ENCODE results near the gene GRAMD1B. TPM values are rescaled to one million over a fixed set of nuclear protein-coding genes. Genes with fewer than 3 reads are reported as not detected.

The GRAMD1B gene
- total RNA-seq, 1 donor from 2014 or later = 8.8 TPM

DNA sequence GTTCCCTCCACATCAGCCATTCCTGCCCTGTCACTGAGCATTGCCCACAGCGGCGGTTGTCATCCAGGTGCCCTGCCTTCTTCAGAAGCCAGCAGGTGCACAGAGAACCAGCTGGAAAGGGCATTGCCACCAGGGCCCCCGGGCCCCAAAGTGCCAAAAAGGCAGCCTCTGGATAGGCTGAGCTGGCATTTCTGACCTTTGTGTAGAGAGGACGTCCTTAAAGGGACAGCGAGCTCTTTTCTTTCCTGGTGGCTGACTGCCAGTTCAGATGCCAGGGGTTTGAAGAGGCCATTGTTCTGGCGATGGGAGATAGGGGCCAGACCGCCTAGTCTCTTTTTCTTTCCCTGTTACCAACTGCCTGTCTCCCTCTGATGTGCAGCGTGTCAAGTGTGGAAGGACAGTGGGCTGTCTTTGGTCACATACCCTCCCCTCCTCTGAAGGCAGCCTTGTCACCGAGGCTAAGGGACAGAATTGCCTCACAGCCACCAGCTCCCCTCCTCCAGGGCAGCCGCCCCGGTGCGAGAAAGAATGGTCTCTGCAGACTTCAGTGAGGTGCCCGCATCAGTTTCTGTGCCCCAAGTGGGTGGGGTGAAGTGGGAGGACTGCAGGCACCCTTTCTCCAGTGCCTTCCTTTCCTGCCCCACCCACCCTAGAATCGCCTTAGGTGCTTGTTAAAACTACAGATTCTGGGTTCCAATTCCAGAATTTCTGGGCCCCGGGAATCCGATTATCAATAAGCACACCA is 114.7 kb downstream of the GRAMD1B start:
- H3K4me3 ChIP-seq (ENCODE audit: low read depth, low read length) = no peak overlapping the region
- no peaks in the 10 kb centered on the region for H3K27me3 ChIP-seq (ENCODE audit: control insufficient read depth, insufficient read depth, low read length)
- DNase-seq (ENCODE audit: low read depth) = no peak
- H3K36me3 ChIP-seq (ENCODE audit: control insufficient read depth, insufficient read depth, low read length) = no peaks in the 10 kb centered on the region
- TF ChIP-seq, protein P1, sequence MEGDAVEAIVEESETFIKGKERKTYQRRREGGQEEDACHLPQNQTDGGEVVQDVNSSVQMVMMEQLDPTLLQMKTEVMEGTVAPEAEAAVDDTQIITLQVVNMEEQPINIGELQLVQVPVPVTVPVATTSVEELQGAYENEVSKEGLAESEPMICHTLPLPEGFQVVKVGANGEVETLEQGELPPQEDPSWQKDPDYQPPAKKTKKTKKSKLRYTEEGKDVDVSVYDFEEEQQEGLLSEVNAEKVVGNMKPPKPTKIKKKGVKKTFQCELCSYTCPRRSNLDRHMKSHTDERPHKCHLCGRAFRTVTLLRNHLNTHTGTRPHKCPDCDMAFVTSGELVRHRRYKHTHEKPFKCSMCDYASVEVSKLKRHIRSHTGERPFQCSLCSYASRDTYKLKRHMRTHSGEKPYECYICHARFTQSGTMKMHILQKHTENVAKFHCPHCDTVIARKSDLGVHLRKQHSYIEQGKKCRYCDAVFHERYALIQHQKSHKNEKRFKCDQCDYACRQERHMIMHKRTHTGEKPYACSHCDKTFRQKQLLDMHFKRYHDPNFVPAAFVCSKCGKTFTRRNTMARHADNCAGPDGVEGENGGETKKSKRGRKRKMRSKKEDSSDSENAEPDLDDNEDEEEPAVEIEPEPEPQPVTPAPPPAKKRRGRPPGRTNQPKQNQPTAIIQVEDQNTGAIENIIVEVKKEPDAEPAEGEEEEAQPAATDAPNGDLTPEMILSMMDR (IDR thresholded peaks at IDR 0.05; ENCODE audit: insufficient read depth, low read length, poor library complexity, severe bottlenecking) = no peak

DNA sequence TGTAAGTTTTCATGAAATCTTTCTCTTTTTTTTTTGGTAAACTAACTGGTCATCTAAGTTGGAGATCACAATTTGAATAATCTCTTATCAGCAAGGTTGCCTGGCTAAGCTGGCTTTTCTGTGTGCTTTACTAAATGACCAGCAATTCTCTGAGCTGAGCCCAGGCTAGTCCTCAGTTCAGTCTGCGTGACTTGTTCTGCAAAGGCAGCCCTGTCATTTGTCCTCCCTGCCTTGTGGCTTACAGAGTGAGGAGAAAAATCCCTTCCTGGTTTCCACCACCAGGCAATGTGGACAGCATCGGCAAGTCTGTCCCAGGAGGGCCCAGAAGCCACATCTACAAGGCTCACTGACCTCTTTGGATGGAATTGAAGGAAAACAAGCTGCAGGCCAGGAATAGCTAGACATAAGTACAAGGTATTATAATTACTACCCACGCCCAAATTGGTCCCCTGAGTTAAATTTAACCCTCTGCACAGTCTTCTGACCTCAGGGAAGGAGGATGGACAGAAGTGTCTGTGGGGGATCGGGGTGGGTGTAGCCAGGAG is 115.7 kb downstream of the GRAMD1B start:
- Histone ChIP-seq H3K36me3 (ENCODE audit: control insufficient read depth, insufficient read depth, low read length) (no peaks in the 10 kb centered on the region), H3K4me3 (ENCODE audit: low read depth, low read length) (no peak overlapping the region), H3K27me3 (ENCODE audit: control insufficient read depth, insufficient read depth, low read length) (no peaks in the 10 kb centered on the region)
- TF ChIP-seq, protein P1 (IDR thresholded peaks at IDR 0.05; ENCODE audit: insufficient read depth, low read length, poor library complexity, severe bottlenecking) = no peak
- DNase-seq (ENCODE audit: low read depth) = no peak

DNA sequence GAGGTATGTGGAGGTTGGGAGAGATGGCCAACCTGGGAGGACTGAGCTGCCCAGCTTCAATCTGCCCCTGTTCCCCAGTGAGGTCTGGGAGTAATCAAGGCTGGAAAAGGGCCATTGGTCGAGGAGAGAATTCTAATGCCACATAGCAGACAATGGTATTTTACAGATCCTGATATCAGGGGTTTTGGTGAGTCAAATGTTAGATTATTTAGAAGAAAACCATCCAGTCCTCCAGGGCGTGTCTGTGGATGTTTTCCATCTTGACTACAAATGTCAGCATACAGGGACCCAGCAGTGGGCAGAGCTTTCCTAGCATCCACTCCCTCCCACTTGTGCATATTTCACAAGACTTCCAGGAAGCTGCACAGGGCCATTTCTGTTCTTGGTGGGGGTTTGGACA is 116.4 kb downstream of the GRAMD1B start:
- H3K36me3 ChIP-seq (ENCODE audit: control insufficient read depth, insufficient read depth, low read length) = no peaks in the 10 kb centered on the region
- TF ChIP-seq, protein P1 (IDR thresholded peaks at IDR 0.05; ENCODE audit: insufficient read depth, low read length, poor library complexity, severe bottlenecking) = no peak
- no peak overlapping the region for H3K4me3 ChIP-seq (ENCODE audit: low read depth, low read length)
- no peak for DNase-seq (ENCODE audit: low read depth)
- H3K27me3 ChIP-seq (ENCODE audit: control insufficient read depth, insufficient read depth, low read length) = no peaks in the 10 kb centered on the region

DNA sequence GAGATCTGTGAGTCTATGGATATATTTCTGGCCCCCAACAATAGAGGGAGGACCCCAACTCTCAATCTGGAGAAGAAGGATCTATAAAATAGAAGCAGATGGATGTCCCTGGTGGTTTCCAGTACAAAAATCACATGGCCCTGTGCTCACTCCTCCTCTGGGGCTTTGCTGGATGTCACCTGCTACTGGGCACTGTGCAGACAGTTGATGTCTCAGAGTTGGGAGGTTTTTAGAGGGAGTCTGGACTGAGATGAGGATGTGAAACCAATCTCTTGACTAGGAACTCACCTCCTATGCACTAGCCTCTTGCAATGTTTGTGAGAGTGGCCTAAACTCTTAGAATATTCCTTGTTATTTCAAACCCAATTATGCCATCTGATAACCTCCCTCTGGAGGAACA is 117.1 kb downstream of the GRAMD1B start:
- TF ChIP-seq, protein P1 (IDR thresholded peaks at IDR 0.05; ENCODE audit: insufficient read depth, low read length, poor library complexity, severe bottlenecking) = no peak
- Histone ChIP-seq H3K4me3 (ENCODE audit: low read depth, low read length) (no peak overlapping the region), H3K27me3 (ENCODE audit: control insufficient read depth, insufficient read depth, low read length) (no peaks in the 10 kb centered on the region), H3K36me3 (ENCODE audit: control insufficient read depth, insufficient read depth, low read length) (no peaks in the 10 kb centered on the region)
- DNase-seq (ENCODE audit: low read depth) = no peak

DNA sequence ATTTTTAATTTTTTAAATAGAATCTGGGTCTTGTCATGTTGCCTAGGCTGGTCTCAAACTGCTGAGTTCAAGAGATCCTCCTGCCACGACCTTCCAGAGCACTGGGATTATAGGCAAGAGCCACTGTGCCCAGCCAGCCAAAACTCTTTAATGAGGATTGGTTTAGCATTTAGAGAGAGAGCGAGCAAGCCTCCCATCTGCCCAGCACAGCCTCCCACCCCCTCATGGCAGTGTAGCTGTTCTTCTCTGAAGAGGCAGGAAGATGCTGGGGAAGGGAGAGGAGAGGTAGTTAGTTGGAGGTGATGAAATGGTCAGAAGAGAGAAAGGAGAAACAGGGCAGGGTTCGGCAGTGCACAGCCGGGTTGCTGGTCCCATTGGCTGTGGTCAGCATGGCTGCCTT is 118.7 kb downstream of the GRAMD1B start:
- no peak for DNase-seq (ENCODE audit: low read depth)
- Histone ChIP-seq H3K36me3 (ENCODE audit: control insufficient read depth, insufficient read depth, low read length) (no peaks in the 10 kb centered on the region), H3K4me3 (ENCODE audit: low read depth, low read length) (no peak overlapping the region), H3K27me3 (ENCODE audit: control insufficient read depth, insufficient read depth, low read length) (no peaks in the 10 kb centered on the region)
- TF ChIP-seq, protein P1 (IDR thresholded peaks at IDR 0.05; ENCODE audit: insufficient read depth, low read length, poor library complexity, severe bottlenecking) = no peak
